Islet of Langerhans (tissue), 1 donor: ENCODE results near the gene CABP2.
"Not testable (repeated sequence)": the region's sequence is repeated elsewhere in the genome, so short reads cannot be mapped to it uniquely, and the experiment has no call there.

ENCODE experiments used
- FAIRE-seq: peaks from one replicate; lab custom pipeline; 2011; peaks lifted over from hg19 to GRCh38; lab: Jason Lieb, UNC

CABP2 gene

GRCh38 chr11:67476692-67477091 is 46.6 kb downstream of the CABP2 start:
- not testable (repeated sequence) for FAIRE-seq

DNA sequence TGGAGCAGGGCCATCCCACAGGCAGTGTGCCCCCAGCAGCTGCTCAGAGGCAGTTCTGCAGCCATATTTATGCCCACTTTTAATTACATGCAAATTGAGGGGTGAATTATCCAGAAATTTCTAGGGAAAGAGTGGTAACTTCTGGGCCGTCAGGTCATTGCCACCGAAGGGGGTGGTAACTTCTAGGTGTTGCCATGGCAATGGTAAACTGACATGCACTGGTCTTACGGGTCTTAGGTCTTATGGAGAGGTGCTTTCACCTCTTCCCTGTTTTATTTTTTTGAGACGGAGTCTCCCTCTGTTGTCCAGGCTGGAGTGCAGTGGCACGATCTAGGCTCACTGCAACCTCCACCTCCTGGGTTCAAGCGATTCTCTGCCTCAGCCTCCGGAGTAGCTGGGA is 50.4 kb downstream of the CABP2 start:
- no peak for FAIRE-seq

GRCh38 chr11:67470337-67471002 is 52.8 kb downstream of the CABP2 start:
- FAIRE-seq = no peak

DNA sequence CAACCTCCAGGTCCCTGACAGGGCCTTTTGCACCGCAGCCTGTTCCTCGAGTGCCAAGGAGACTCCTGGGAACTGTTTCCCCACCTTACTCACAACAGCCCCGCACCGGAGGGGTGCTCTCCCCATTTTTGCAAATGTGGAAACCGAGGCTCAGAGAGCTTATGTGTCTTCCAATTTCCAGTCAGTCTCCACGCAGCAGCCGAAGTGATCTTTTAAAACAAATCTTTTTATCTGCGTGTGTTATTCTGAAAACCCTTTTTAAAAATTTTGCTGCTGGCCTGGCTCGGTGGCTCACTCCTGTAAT is 53.8 kb downstream of the CABP2 start:
- no peak for FAIRE-seq
